SK-N-SH (cell line): Measurements from ENCODE around the gene PEX11A. TPM values are rescaled to one million over a fixed set of nuclear protein-coding genes. Genes with fewer than 3 reads are reported as not detected.

ENCODE experiments used
- CTCF ChIA-PET: fragments of 300-600, 350-600 bp; formaldehyde crosslinking; extraction: SDS; loops from one replicate; lab custom pipeline; 2021; lab: Yijun Ruan, JAX
- POLR2A ChIA-PET: fragments of 350-600 bp; sonication (Branson Sonifier 250); formaldehyde crosslinking; extraction: SDS; loops from one replicate; lab custom pipeline; 2020; ENCODE audit warnings: antibody characterized with exemption, inconsistent platforms; lab: Yijun Ruan, JAX
- DNase-seq: peaks from one replicate; pipeline ENCODE4 v3.0.0; 2012
- H2AFZ ChIP-seq: fragments of 200-600 bp; sonication (generic); 2 replicates; pipeline ENCODE4 v1.8.1; 2016; ENCODE audit warnings: antibody characterized with exemption, mild to moderate bottlenecking, low read depth
- H3F3A ChIP-seq: fragments of 200-600 bp; sonication (generic); replicated peaks from 2 replicates; pipeline ENCODE3; 2016; ENCODE audit warnings: antibody characterized with exemption, mild to moderate bottlenecking; ENCODE audit not compliant: insufficient read depth
- H3K27ac ChIP-seq, 2 experiments: fragments of 200-500 bp in 1 of 2; fragments of 200-600 bp in 1 of 2; sonication (Bioruptor generic) in 1 of 2; sonication (generic), shearing (Covaris generic) in 1 of 2; 2 replicates each; pipeline versions ENCODE4 v1.5.1 to v1.6.1; 2014 to 2016; ENCODE audit warnings: low read depth in 2 of 2, inconsistent platforms in 1 of 2, low read length in 1 of 2, mild to moderate bottlenecking in 1 of 2, mixed read lengths in 1 of 2
- H3K27me3 ChIP-seq: fragments of 200-600 bp; sonication (generic), shearing (Covaris generic); 2 replicates; pipeline ENCODE4 v1.6.1; 2016; ENCODE audit warnings: mixed run types; ENCODE audit not compliant: insufficient read depth
- H3K36me3 ChIP-seq, 2 experiments: fragments of 200-500 bp in 1 of 2; fragments of 200-600 bp in 1 of 2; sonication (Bioruptor generic) in 1 of 2; sonication (generic) in 1 of 2; replicated peaks in 1 of 2; 2 replicates each; pipeline versions ENCODE3 to v1.5.1; 2014 to 2016; ENCODE audit warnings: low read length in 1 of 2, mild to moderate bottlenecking in 1 of 2; ENCODE audit not compliant: insufficient read depth in 2 of 2, control insufficient read depth in 1 of 2
- H3K4me1 ChIP-seq, 2 experiments: fragments of 200-500 bp in 1 of 2; fragments of 200-600 bp in 1 of 2; sonication (Bioruptor generic) in 1 of 2; sonication (generic), shearing (Covaris generic) in 1 of 2; 2 replicates each; pipeline versions ENCODE4 v1.5.1 to v1.6.1; 2014 to 2016; ENCODE audit warnings: low read depth in 1 of 2, low read length in 1 of 2, mixed run types in 1 of 2; ENCODE audit not compliant: insufficient read depth in 2 of 2, control insufficient read depth in 1 of 2
- H3K4me2 ChIP-seq: fragments of 200-600 bp; sonication (generic), shearing (Covaris generic); 2 replicates; pipeline ENCODE4 v1.6.1; 2017; ENCODE audit warnings: mixed run types
- H3K4me3 ChIP-seq, 2 experiments: fragments of 200-500 bp in 1 of 2; fragments of 200-600 bp in 1 of 2; sonication (Bioruptor generic) in 1 of 2; sonication (generic), shearing (Covaris generic) in 1 of 2; 2 replicates each; pipeline versions ENCODE4 v1.5.1 to v1.8.1; 2014 to 2016; ENCODE audit warnings: low read depth in 2 of 2, inconsistent platforms in 1 of 2, low read length in 1 of 2, mild to moderate bottlenecking in 1 of 2, mixed read lengths in 1 of 2, moderate library complexity in 1 of 2
- H3K79me2 ChIP-seq: fragments of 200-600 bp; sonication (generic); 2 replicates; pipeline ENCODE4 v1.8.1; 2017; ENCODE audit warnings: mild to moderate bottlenecking; ENCODE audit not compliant: insufficient read depth
- H3K9ac ChIP-seq: fragments of 200-600 bp; sonication (generic); 2 replicates; pipeline ENCODE4 v1.6.1; 2017; ENCODE audit warnings: mixed run types
- H3K9me2 ChIP-seq: fragments of 200-600 bp; sonication (generic); 2 replicates; pipeline ENCODE4 v1.6.1; 2017; ENCODE audit warnings: mixed run types
- H3K9me3 ChIP-seq: fragments of 200-600 bp; sonication (generic); 2 replicates; pipeline ENCODE4 v1.6.1; 2017; ENCODE audit warnings: mixed run types, mild to moderate bottlenecking, moderate library complexity
- H4K20me1 ChIP-seq: fragments of 200-600 bp; sonication (generic); 2 replicates; pipeline ENCODE4 v1.6.1; 2017; ENCODE audit warnings: mild to moderate bottlenecking, mixed run types; ENCODE audit not compliant: insufficient read depth
- CHD2 ChIP-seq: fragments of 150-350 bp; IDR thresholded peaks from 2 replicates; pipeline ENCODE4 v1.6.1; 2018; ENCODE audit warnings: low read length; ENCODE audit not compliant: partially characterized antibody
- EZH2phosphoT487 ChIP-seq: fragments of 200-600 bp; sonication (generic); IDR thresholded peaks from 2 replicates; pipeline ENCODE4 v1.6.1; 2017; ENCODE audit warnings: low read depth, mixed run types, mild to moderate bottlenecking, antibody characterized with exemption, moderate library complexity, borderline replicate concordance
- FOXJ3 ChIP-seq: sonication (generic); formaldehyde crosslinking; IDR thresholded peaks from 2 replicates; pipeline ENCODE4 v1.5.1; 2020; ENCODE audit warnings: mild to moderate bottlenecking, missing genetic modification reagents
- FOXM1 ChIP-seq: IDR thresholded peaks from 2 replicates; pipeline ENCODE4 v1.4.0; 2012; ENCODE audit warnings: low read depth, mild to moderate bottlenecking
- GATA2 ChIP-seq: sonication (generic); formaldehyde crosslinking; IDR thresholded peaks from 2 replicates; pipeline ENCODE4 v1.5.0; 2020; ENCODE audit warnings: mild to moderate bottlenecking, missing genetic modification reagents
- JUND ChIP-seq: IDR thresholded peaks from 2 replicates; pipeline ENCODE4 v1.4.0; 2012
- MEF2A ChIP-seq: IDR thresholded peaks from 2 replicates; pipeline ENCODE4 v1.4.0; 2012; ENCODE audit warnings: low read depth, borderline replicate concordance
- MXI1 ChIP-seq: IDR thresholded peaks from 2 replicates; pipeline ENCODE4 v1.6.1; 2012; ENCODE audit warnings: mild to moderate bottlenecking, low read depth, low read length, improper control_type of control experiment
- NFIC ChIP-seq: IDR thresholded peaks from 2 replicates; pipeline ENCODE4 v1.4.0; 2012; ENCODE audit warnings: borderline replicate concordance
- RCOR1 ChIP-seq: fragments of 150-350 bp; IDR thresholded peaks from 2 replicates; pipeline ENCODE4 v1.6.1; 2017; ENCODE audit warnings: antibody characterized with exemption, low read length
- REST ChIP-seq: IDR thresholded peaks from 2 replicates; pipeline ENCODE4 v1.6.1; 2012; ENCODE audit warnings: mild to moderate bottlenecking, low read depth, low read length, moderate library complexity
- SIN3A ChIP-seq: IDR thresholded peaks from 2 replicates; pipeline ENCODE4 v1.6.1; 2012; ENCODE audit warnings: low read depth, mild to moderate bottlenecking, low read length, moderate library complexity, borderline replicate concordance
- TCF12 ChIP-seq: IDR thresholded peaks from 2 replicates; pipeline ENCODE4 v1.4.0; 2012
- TEAD4 ChIP-seq: IDR thresholded peaks from 2 replicates; pipeline ENCODE4 v1.4.0; 2012; ENCODE audit warnings: mild to moderate bottlenecking, borderline replicate concordance; ENCODE audit not compliant: insufficient read depth
- USF2 ChIP-seq: fragments of 150-350 bp; IDR thresholded peaks from 2 replicates; pipeline ENCODE4 v1.6.1; 2017; ENCODE audit warnings: antibody characterized with exemption, low read length, low read depth, borderline replicate concordance
- WGBS: methylation state at CpG from one replicate; pipeline ENCODE4 v1.1.6; 2017; ENCODE audit warnings: low lambda C conversion rate; 5-methylcytosine and 5-hydroxymethylcytosine counted together
- polyA plus RNA-seq, 3 experiments: library from polyadenylated mRNA; depleted of rRNA; stranded (reverse); fragments of >200 nt; gene quantifications; 2 replicates each; pipeline ENCODE4 v1.2.3, GENCODE V29; 2012
- TF ChIP-seq, protein P1 (sequence below): fragments of 150-350 bp; IDR thresholded peaks from 2 replicates; pipeline ENCODE4 v1.6.1; 2016; ENCODE audit warnings: mild to moderate bottlenecking, low read depth, low read length

The PEX11A gene
- polyA plus RNA-seq, 1 of the 3 experiments (the other 2 are of a cell fraction): 6.1 TPM

- Histone ChIP-seq H4K20me1 (no peaks in the 10 kb centered on the region), H3K9ac (no peak overlapping the region), H3K9me3 (no peaks in the 10 kb centered on the region), H3K4me1 (peaks cover 0 to 8% of the 10 kb centered on the region in 2 experiments; a peak in 1 of 4 replicates), H3K27ac (no peak overlapping the region), H3K9me2 (no peaks in the 10 kb centered on the region), H3K79me2 (peaks cover 39% of the 10 kb centered on the region), H3K4me2 (no peak overlapping the region), H2AFZ (no peak overlapping the region), H3K27me3 (no peaks in the 10 kb centered on the region), H3F3A (no peaks in the 10 kb centered on the region), H3K36me3 (peaks cover 6 to 17% of the 10 kb centered on the region in 2 experiments), H3K4me3 (no peak overlapping the region)
- peak; percentile 16 for DNase-seq
- ChIA-PET POLR2A (interaction anchor here (1.0 kb wide), 1 partner anchor 16 kb away, joined by 5 read pairs; no protein-coding TSS in a partner anchor), CTCF (interaction anchor here (0.7 to 4.4 kb wide), 2 partner anchors 23 to 819 kb away, joined by 3 to 36 read pairs; no protein-coding TSS in a partner anchor)
- TF ChIP-seq FOXJ3: no peak
- TF ChIP-seq SIN3A: no peak
- no peak for TF ChIP-seq REST
- no peak for TF ChIP-seq MEF2A
- no peak for TF ChIP-seq RCOR1
- TF ChIP-seq TCF12: no peak
- no peak for TF ChIP-seq MXI1
- no peak for TF ChIP-seq USF2
- WGBS: 85% methylated on average over 7 of the region's 15 CpGs
These were observed 40.8 kb downstream of the PEX11A start for GRCh38 chr15:89649716-89650115.

GRCh38 chr15:89649013-89649625 lies 41.4 kb downstream of the PEX11A start:
- H3K9me2 ChIP-seq: no peaks in the 10 kb centered on the region
- POLR2A ChIA-PET: interaction anchor here (1.0 kb wide), 1 partner anchor 16 kb away, joined by 5 read pairs; no protein-coding TSS in a partner anchor

More at GRCh38 chr15:89649013-89649625, 41.4 kb downstream of the PEX11A start:
- 96% methylated on average over 3 of the region's 37 CpGs for WGBS
- H4K20me1 ChIP-seq: no peaks in the 10 kb centered on the region
- no peak overlapping the region for H3K9ac ChIP-seq
- peaks cover 0 to 2% of the 10 kb centered on the region in 2 experiments; a peak in 1 of 4 replicates for H3K4me1 ChIP-seq
- H3K9me3 ChIP-seq: no peaks in the 10 kb centered on the region
- H3K27ac ChIP-seq: no peak overlapping the region
- H3K27me3 ChIP-seq: no peaks in the 10 kb centered on the region
- peaks cover 6 to 17% of the 10 kb centered on the region in 2 experiments for H3K36me3 ChIP-seq
- H3K79me2 ChIP-seq: peaks cover 35% of the 10 kb centered on the region
- TF ChIP-seq TEAD4 (no peak), MEF2A (no peak), GATA2 (no peak), JUND (no peak), NFIC (no peak), FOXM1 (no peak), EZH2phosphoT487 (no peak), CHD2 (no peak), RCOR1 (no peak)
- TF ChIP-seq, protein P1, sequence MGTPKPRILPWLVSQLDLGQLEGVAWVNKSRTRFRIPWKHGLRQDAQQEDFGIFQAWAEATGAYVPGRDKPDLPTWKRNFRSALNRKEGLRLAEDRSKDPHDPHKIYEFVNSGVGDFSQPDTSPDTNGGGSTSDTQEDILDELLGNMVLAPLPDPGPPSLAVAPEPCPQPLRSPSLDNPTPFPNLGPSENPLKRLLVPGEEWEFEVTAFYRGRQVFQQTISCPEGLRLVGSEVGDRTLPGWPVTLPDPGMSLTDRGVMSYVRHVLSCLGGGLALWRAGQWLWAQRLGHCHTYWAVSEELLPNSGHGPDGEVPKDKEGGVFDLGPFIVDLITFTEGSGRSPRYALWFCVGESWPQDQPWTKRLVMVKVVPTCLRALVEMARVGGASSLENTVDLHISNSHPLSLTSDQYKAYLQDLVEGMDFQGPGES: no peak
- H3K4me3 ChIP-seq: no peak overlapping the region
- CTCF ChIA-PET: interaction anchor here (4.4 kb wide), 1 partner anchor 23 kb away, joined by 36 read pairs; no protein-coding TSS in a partner anchor
- no peaks in the 10 kb centered on the region for H3F3A ChIP-seq
- no peak overlapping the region for H2AFZ ChIP-seq
- no peak overlapping the region for H3K4me2 ChIP-seq
- no peak for DNase-seq
